ENCODE results near the gene CNTN1.
"Not testable (repeated sequence)": the region's sequence is repeated elsewhere in the genome, so short reads cannot be mapped to it uniquely, and the experiment has no call there.

Gene CNTN1

GRCh38 chr12:41023836-41024235, 331.6 kb downstream of the CNTN1 start:
- no peak for DNase-seq (ENCODE audit: low read depth in 1 of 2, low spot score in 1 of 2)

- DNase-seq (ENCODE audit: low read depth in 1 of 2, low spot score in 1 of 2): no peak
Measured at GRCh38 chr12:41026151-41026550, 333.9 kb downstream of the CNTN1 start.

GRCh38 chr12:41032386-41032785, 340.1 kb downstream of the CNTN1 start:
- DNase-seq (ENCODE audit: low read depth in 1 of 2, low spot score in 1 of 2): no peak

- DNase-seq (ENCODE audit: low read depth in 1 of 2, low spot score in 1 of 2): no peak
Measured at GRCh38 chr12:41034686-41035085, 342.4 kb downstream of the CNTN1 start.

GRCh38 chr12:41039461-41039860, 347.2 kb downstream of the CNTN1 start:
- DNase-seq (ENCODE audit: low read depth in 1 of 2, low spot score in 1 of 2): no peak

GRCh38 chr12:41045509-41045908, 353.3 kb downstream of the CNTN1 start:
- no peak for DNase-seq (ENCODE audit: low read depth in 1 of 2, low spot score in 1 of 2)

- DNase-seq (ENCODE audit: low read depth in 1 of 2, low spot score in 1 of 2): no peak
Measured at GRCh38 chr12:41049033-41049432, 356.8 kb downstream of the CNTN1 start.

- DNase-seq (ENCODE audit: low read depth in 1 of 2, low spot score in 1 of 2): no peak
Measured at GRCh38 chr12:41051954-41052353, 359.7 kb downstream of the CNTN1 start.

GRCh38 chr12:41052441-41052840, 360.2 kb downstream of the CNTN1 start:
- DNase-seq (ENCODE audit: low read depth in 1 of 2, low spot score in 1 of 2): no peak

- no peak for DNase-seq (ENCODE audit: low read depth in 1 of 2, low spot score in 1 of 2)
Measured at GRCh38 chr12:41053046-41053445, 360.8 kb downstream of the CNTN1 start.

GRCh38 chr12:41055875-41056577, 363.8 kb downstream of the CNTN1 start:
- no peak for DNase-seq (ENCODE audit: low read depth in 1 of 2, low spot score in 1 of 2)

- DNase-seq (ENCODE audit: low read depth in 1 of 2, low spot score in 1 of 2): no peak
Measured at GRCh38 chr12:41058266-41058665, 366.0 kb downstream of the CNTN1 start.

- DNase-seq (ENCODE audit: low read depth in 1 of 2, low spot score in 1 of 2): no peak
Measured at GRCh38 chr12:41061192-41061591, 369.0 kb downstream of the CNTN1 start.

- no peak for DNase-seq (ENCODE audit: low read depth in 1 of 2, low spot score in 1 of 2)
Measured at GRCh38 chr12:41064411-41064810, 372.2 kb downstream of the CNTN1 start.

GRCh38 chr12:41067941-41068645, 375.9 kb downstream of the CNTN1 start:
- DNase-seq (ENCODE audit: low read depth in 1 of 2, low spot score in 1 of 2): no peak

- no peak for DNase-seq (ENCODE audit: low read depth in 1 of 2, low spot score in 1 of 2)
Measured at GRCh38 chr12:41073633-41074472, 381.6 kb downstream of the CNTN1 start.

- no peak for DNase-seq (ENCODE audit: low read depth in 1 of 2, low spot score in 1 of 2)
Measured at GRCh38 chr12:41074473-41074769, 382.2 kb downstream of the CNTN1 start.

GRCh38 chr12:41076114-41076513, 383.9 kb downstream of the CNTN1 start:
- DNase-seq (ENCODE audit: low read depth in 1 of 2, low spot score in 1 of 2): no peak

- DNase-seq (ENCODE audit: low read depth in 1 of 2, low spot score in 1 of 2): not testable (repeated sequence)
Measured at GRCh38 chr12:41081241-41081640, 389.0 kb downstream of the CNTN1 start.

GRCh38 chr12:41089438-41089837, 397.2 kb downstream of the CNTN1 start:
- DNase-seq (ENCODE audit: low read depth in 1 of 2, low spot score in 1 of 2): no peak

- DNase-seq (ENCODE audit: low read depth in 1 of 2, low spot score in 1 of 2): no peak
Measured at GRCh38 chr12:41092115-41092514, 399.9 kb downstream of the CNTN1 start.

GRCh38 chr12:41096797-41097196, 404.6 kb downstream of the CNTN1 start:
- DNase-seq (ENCODE audit: low read depth in 1 of 2, low spot score in 1 of 2): no peak

Data from stimulated activated CD4-positive, alpha-beta T cell treated with anti-CD3 and anti-CD28 coated beads, Interleukin-15, amount 100 ng/mL, for 1 hour (primary cell).